ENCODE data around the gene SYNJ2.
A peak's percentile ranks its signal among the peaks of the same experiment; 100 is the strongest.

The SYNJ2 gene

DNA sequence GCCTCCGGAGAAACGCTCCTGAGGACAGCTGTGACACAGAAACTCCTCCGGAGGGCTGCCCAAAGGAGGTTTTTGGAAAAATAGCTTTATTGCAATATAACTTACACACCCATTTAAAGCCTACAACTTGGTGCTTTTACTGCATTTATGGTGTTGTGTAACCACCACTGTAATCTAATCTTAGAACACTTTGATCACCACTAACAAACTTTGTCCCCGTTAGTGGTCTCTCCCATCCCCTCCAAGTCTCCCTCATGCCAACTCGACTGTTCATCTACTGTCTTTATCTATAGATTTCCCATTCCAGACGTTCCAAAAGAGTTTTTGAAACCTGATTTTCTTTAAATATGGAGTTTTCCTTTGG, 62.8 kb downstream of the SYNJ2 start:
- no peak for DNase-seq

DNA sequence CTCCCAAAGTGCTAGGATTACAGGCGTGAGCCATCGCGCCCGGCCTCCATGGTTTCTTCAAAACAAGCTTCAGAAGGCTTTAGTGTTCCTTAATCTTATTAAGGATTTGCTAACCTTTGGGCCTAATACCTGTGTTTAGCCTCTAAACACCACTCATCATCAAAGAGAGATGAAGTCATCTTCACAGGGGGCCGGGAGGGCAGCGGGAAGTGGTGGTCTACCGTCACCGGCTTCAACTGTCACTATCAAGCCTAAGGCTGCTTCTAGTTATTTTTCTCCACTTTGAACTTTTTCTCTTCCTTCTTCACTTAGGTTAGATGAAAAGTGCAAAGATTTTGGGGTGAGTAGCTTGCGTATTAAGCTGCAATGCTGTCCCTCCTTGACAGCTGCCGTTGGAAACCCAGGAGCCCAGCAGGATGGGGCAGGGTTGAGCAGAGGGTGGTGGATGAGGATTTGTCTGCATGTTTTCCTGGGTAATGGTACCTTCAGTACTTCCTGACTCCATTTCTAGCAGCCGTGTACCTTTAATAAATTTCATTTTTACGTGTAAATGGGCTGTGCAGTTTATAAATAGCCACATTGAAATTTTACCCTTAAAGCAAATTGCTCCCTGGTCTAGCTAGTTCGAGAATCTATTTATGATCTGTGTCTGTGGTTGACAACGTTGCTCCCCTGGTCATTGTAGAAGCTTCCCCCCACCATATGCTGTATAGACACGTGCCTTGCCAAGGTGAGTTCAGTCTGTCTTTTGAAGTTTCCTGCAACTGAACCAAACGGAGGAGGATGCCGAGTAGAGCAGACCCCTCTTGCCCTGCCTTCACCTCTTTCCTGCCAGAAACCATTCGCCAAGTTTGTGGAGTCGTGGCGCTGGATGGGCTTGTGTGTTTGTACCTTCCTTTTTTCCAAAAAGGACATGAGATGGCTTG, 64.8 kb downstream of the SYNJ2 start:
- DNase-seq, result no peak

DNA sequence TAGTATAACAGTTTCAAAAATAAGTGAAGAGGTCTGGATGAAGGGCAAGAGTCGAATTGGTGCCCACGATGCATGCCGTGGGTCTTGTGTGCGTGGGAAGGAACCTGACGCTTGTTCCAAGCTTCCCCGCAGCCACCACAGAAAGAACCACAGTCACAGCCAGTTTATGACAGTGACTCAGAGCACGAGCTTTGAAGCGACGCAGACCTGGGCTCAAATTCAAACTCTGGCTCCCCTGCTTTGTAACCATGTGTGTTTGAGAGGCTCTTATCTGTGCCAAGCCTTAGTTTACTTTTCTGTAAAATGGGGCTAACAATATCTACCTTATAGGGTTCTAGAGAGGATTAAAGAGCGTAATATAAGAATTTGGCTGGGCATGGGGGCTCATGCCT, 65.5 kb downstream of the SYNJ2 start:
- DNase-seq, result no peak

DNA sequence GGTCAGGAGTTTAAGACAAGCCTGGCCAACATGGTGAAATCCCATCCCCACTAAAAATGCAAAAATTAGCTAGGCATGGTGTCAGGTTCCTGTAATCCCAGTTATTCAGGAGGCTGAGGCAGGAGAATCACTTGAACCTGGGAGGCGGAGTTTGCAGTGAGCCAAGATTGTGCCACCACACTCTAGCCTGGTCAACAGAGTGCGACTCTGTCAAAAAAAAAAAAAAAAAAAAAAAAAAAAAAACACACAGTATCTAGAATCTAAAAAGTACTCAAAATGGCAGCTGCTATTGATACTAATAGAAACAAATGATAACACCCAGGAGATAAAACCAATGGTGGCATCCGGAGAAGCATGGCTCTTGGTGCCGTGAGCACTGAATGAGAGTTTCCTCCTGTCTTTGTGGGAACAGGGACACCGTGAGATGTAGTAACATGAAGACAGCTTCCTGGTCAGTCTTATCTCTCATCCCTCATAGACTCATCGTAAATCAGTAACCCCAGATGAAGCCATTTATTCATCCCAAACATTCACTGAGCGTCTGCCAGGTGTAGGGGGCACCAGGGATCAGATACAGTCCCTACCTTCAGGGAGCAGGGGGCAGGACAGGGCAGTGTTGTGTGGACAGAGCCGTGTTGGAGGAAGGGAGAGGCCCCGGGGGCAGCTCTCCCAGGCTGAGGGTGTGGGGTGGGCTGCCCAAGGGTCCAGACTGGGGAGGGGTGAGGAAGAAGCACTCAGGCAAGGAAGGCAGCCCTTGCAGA, 66.1 kb downstream of the SYNJ2 start:
- no peak for DNase-seq

DNA sequence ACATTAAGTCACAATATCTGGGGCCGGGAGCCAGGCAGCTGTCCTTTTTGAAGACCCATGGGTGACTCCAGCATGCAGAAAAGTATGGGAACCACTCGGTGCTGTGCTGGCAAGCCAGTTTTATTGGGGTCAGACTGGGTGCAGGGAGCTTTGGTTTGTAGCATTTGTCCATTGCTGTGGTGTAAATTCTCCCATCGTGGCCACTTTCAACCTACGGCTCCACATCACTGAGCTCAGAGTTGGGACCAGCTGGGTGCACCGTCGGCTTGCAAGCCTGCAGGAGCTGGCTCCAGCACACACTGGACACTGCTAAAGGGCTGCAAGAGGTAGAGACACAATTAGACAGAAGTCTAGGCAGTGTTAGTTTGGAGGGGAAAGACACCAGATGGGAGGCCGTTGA, 66.9 kb downstream of the SYNJ2 start:
- DNase-seq, result no peak

DNA sequence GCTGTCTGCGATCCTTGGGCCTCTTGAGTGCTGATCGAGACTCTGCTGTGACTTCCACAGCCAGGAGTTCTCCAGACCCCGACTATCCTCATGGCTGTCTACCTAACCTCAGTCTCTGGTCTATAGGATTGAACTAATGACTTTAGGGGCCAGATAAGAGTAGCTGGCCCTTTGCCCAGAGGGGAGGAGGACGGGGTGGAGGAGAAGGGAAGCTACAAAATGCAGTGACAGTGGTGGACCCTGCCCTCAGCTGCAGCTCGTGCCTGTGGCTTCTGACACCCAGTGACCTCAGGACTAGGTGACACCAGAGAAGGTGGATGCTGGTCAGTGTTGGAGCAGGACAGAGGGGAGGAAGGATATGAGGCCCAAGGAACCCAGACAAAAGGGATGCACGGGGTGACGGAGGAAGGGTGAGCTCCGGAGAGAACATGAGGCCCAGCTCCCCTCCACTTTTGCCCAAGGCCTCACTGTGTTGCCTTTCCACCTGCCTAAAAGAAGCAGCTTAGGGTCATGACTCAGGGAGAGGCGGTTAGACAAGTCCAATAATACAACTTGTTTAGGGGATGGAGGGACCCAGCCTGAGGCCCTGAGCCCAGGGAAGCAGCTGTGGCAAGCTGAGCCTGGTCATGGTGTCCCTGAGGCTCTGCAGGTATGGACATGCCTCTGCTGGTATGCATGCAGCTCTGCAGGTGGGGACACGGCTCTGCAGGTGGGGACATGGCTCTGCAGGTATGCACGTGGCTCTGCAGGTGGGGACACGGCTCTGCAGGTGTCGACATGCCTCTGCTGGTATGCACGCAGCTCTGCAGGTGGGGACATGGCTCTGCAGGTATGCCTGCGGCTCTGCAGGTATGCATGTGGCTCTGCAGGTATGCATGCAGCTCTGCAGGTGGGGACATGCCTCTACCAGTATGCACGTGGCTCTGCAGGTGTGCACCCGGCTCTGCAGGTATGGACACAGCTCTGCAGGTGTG, 67.7 kb downstream of the SYNJ2 start:
- DNase-seq, result no peak

DNA sequence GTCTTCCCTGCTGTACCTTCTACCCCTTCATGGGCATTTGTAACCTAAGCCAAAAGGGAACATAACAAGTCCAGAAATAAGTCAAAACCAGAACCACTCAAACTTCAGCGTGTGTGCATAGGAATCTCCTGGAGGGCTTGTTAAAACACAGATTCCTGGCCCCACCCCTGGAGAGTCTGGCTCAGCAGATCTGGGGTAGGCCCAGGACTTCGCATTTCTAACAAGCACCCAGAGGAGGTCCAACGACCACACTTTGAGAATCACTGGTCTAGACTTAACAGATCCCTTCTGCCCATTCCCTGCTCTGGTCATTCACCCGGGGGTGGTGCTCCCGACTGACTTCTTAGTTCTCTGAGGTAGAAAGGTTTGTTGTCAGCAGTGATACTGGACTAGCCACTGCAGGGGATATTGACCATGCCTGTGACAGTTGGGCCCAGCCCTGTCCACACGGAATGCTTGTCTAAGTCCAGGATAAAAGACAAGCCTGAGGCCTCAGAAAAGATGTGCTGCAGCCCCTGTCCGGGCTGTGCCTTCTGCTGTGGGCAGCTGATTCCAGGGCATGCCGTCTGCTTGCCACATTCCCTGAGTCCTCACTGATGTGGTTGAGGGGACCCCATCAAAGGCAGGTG, 68.6 kb downstream of the SYNJ2 start:
- no peak for DNase-seq

DNA sequence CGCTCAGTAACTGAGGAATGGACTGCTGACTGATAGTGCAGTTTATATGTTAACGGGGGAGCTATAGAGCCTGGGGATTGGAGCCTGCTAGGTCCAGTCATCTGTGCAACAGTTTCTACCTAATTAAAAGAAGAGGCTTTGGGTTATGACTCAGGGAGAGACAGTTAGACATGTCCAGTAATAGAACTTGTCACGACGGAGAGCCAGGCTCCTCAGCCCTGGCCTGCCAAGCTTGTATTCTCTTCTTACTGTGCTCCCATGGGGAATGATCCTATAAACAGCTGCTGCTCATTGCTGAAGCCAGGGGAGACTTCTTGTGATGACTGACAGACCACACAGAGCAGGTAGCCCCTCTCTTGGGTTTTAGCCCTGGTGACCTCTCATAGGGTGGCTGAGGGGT, 69.3 kb downstream of the SYNJ2 start:
- DNase-seq, result no peak

DNA sequence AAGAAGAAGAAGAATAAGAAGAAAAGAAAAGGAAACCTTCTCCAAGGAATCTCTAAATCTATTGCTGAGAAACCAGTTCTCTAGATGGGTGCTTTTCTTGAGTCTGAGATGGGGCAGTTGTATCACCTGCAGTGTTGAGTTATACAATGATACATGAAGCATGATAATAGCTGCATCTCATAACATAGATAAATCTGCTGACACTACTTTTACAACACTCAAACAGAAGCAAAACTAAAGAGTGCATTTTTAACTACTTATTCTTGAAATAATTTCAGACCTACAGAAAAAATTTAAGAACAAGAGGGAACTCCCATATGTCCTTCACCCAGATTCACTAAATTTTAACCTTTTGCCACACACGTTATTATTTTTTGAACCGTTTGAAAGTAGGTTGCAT, 70.3 kb downstream of the SYNJ2 start:
- DNase-seq, result no peak

DNA sequence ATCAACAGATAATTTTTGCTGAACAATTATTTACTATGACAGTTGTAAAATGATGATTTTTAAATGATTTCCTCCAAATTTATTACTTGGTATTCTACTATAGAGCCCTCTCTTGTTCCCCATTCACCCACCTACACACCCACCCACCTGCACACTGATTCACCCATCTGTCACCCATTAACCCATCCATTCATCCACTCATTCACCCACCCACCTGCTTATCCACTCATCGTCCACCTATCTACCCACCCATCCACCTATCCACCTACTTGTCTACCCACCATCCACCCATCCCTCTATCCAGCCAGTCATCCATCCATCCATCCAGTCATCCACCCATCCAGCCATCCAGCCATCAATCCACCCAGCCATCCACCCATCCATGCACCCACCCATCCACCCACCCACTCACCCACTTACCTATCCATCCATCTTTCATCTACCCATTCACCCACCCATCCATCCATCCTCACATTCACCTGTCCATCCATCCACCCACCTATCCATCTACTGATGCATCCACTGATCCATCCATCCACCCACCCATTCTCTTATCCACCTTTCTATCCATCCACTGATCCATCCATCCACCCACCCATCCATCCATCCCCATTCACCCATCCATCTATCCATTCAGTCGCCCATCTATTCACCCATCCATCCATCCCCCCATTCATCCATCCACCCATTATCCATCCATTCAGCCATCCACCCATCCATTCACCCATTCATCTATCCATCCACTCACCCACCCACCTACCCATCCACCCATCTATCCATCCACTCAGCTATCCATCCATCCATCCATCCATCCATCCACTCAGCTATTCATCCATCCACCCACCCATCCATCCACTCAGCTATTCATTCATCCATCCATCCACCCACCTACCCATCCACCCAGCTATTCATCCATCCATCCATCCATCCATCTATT, 72.0 kb downstream of the SYNJ2 start:
- no peak for DNase-seq

DNA sequence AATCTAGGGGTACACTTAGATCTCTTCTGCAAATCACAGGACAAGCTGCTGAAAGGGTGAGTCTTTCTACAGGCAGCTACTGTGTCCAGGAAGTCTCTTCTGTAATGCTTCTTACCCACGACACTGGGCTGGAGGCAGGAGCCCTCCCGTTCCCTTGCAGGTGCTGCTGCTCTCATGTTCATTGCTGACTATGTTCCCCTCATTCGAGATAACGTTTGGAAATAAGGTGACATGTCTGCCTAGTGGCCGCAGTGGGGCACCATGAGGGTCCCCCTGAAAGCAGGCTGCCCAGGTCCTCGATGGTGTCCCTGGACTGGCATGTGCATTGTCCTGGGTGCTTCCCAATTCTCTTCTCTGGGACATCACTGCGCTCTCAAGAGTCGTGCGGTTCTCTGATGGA, 74.7 kb downstream of the SYNJ2 start:
- DNase-seq, result no peak

DNA sequence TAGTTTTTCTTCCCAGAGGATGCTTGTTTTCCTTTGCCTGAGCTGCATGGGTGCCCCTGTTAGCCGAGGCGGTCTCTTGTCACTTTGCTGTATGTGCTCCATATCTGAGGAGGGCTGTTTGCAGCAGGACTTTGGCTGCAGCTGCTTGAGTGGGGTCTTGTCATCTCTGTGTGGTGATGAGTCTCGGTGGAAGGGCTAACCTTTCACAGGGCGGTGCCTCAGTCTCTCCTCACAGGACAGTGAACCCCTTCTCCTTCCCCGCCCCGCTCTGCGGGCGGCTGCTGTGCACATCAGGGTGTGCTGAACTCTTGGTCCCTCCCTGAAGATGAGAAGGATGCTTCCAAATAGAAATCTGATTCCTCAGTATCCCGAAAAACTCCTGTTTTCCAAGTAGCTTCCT, 75.1 kb downstream of the SYNJ2 start:
- no peak for DNase-seq

DNA sequence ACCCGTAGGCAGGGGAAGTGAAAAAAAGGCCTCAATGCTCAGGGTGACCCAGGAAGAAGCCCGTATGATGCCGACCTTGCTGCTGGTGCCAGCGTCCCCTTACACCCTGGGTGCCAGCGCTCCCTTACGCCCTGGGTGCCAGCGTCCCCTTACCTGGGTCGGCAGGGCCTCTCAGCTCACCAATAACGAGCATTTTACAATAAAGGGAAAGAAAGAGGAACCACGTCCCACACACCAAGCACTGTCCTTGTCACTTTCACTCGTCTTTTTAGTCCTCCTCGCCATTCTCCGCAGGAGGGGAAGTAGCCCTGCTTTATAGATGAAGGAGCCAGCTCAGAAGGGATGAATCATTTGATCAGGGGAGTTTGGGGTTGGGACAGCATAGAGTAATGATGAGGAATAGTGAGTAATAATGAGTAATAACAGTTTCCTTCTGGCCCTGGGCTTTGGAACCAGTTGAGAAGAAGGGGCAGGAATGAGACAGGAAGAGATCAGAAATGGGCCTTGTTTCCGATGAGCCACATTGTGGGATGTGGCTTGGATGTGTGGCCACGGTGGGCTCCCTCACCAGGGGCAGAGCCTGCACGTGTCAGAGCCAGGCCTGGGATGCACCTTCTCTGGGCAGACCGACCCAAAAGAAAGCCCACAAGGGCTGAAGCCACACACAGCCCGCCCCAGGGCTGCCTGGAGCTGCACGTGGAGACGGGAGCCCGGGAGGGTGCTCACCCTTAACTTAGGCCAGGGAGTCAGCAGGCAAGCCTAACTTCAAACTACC, 75.7 kb downstream of the SYNJ2 start:
- DNase-seq, result no peak

DNA sequence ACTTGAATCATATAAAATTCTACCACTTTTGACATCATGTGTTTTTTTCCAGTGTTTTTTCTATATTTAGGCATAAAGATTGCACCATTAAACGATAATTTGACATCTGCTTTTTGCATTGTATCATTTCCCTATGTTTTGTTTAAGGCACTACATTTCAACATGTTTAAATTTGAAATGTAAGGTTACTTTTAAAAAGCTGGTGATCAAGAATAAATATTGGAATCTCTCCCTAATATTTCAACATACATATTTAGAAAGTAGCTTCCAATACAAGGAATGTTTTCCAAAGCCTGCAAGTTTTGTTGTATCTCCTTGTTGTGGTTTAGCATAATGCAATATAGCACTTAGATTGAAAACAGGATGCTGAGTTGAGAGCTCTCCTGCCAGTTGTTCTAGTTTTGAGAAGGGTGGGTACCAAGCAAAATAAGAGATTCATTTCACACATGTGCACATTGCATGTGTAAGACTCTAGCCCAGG, 76.5 kb downstream of the SYNJ2 start:
- DNase-seq, result no peak

DNA sequence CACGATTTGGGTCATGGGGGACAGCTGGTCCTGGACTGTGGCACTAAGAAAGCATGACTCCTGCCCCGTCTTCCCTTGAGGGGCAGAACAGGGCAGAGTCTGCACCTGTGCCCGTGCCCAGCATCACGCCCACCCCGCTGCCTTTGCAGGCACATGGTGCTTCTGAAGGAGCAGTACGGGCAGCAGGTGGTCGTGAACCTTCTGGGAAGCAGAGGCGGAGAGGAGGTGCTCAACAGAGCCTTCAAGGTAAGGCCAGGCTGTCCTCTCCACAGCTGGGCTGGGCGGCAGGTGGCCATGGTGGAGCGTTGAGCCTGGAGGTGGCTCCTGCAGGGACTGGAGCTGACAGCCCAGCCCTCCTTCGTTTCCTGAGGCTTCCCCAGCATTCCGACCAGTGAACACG, 77.4 kb downstream of the SYNJ2 start:
- DNase-seq, result no peak

DNA sequence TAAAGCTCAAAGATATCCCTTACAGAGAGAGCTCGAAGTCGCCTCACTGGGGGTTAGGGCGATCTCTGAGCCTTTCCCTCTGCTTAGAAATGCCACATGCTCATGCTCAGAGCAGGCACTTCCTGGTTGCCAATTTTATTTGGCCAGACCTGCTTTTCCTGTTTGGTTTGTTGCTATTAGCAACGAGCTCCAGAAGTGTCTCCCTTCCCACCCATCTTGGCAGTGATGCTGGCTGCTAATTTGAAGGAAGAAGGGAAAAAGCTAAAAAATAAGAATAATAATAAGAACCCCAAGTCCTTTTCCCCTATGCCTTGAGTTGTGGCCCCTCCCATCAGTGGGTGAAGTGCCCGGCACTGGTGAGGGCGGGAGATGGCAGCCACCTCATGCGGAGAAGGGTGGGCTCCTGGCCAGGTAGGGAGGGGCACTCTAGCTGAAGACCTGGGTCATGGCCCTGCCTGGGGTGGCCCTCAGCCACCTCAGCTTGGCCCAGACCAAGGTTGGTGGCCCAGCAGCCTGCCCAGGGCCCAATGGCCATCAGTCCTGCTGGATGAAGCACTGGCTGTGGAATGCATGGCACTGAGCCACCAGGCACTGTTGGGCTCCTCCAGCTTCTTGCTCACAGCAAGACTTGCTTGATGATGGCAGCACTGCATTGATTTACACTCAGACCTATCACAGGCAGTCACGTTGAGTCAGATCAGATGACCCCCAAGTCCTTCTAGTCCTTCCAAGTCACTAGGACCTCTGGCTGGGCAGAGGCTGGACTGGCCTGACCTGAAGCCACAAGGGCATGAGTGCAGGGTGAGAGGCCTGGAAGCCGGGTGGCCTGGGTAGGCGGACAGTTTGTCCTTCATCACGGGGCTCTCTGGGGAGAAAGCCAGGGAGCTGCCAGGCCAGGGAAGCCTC, 79.0 kb downstream of the SYNJ2 start:
- DNase-seq, result peak; percentile 94

DNA sequence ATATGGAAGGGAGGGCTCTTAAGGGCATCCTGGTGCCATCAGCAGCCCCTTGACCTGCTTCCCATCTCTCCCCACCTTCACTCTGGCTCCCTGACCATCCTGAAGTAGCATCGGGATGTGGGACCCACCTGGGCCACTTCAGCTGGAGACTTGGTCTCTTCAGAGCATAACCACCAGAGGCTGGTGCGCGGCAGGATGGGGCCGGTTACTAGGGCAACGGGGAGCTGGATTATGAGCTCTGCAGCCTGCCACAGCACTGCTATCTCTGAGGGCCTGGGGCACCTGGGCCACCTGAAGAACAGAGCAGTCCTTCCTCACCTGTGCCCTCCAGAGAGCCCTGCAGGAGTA, 79.7 kb downstream of the SYNJ2 start:
- no peak for DNase-seq

DNA sequence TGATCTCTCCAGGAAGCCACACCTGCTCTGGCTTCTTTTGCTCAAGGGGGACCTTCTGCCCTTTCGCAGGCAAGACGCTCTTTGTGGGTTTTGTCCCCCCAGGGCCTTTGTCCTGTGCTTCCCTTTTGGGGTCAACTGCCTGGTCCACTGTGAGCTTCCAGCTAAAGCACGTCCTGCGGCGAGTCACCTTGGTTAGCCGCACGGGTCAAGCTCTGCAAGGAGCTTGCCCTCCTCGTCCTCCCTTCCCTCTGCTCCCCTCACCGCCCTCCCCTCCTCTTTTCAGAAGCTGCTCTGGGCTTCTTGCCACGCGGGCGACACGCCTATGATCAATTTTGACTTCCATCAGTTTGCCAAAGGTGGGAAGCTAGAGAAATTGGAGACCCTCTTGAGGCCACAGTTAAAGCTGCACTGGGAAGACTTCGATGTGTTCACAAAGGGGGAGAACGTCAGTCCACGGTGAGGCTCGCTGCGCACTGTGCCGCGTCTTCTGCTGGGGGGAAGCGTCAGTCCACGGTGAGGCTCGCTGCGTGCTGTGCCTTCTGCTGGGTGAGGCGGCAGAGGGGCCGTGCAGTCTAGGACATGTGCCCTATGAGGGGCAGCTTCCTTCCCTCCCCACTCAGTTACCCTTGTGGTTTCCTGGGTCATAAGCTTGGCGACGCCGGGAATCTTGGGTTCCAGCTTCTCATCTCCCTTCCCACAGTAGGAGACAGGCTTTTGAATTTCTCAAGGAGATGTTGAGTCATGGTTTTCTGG, 80.2 kb downstream of the SYNJ2 start:
- DNase-seq, result no peak

DNA sequence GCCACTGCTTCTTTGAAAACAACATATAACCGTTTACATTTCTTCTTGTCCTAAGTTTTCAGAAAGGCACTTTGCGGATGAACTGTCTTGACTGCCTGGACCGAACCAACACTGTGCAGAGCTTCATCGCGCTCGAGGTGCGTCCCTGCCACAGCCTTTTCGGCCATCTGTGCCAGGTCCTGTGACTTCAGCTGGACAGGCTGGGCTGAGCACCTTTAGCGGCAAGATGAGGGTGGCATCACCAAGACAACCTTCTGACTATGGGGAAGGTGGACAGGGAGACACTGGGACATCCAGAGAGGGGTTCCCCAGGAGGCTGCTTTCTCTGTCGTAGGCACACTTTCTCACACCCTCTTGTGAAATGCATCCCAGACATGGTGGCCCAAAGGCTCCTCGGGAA, 82.1 kb downstream of the SYNJ2 start:
- DNase-seq, result no peak
